Measurements from ENCODE around the gene C2CD2. TPM values are rescaled to one million over a fixed set of nuclear protein-coding genes. Genes with fewer than 3 reads are reported as not detected.

The C2CD2 gene
- total and polyA plus RNA-seq, 2 of the 4 experiments (the other 2 are of a cell fraction): 15.6 to 25.3 TPM

- TF ChIP-seq CTCF (conservative IDR thresholded peaks at IDR 0.05; ENCODE audit: low read depth, low read length) (no peak), ELK1 (IDR thresholded peaks at IDR 0.05; ENCODE audit: borderline replicate concordance, low read depth, low read length) (no peak), CHD1 (IDR thresholded peaks at IDR 0.05; ENCODE audit: low read depth, low read length) (no peak)
Measured at GRCh38 chr21:41953831-41954653, at the start of gene C2CD2 (continued).
